ENCODE measurements around the gene GPR107. TPM values are rescaled to one million over a fixed set of nuclear protein-coding genes. Genes with fewer than 3 reads are reported as not detected.

GPR107 gene
- total RNA-seq, 2 experiments from 2014 or later = 10.4 to 24.3 TPM

DNA sequence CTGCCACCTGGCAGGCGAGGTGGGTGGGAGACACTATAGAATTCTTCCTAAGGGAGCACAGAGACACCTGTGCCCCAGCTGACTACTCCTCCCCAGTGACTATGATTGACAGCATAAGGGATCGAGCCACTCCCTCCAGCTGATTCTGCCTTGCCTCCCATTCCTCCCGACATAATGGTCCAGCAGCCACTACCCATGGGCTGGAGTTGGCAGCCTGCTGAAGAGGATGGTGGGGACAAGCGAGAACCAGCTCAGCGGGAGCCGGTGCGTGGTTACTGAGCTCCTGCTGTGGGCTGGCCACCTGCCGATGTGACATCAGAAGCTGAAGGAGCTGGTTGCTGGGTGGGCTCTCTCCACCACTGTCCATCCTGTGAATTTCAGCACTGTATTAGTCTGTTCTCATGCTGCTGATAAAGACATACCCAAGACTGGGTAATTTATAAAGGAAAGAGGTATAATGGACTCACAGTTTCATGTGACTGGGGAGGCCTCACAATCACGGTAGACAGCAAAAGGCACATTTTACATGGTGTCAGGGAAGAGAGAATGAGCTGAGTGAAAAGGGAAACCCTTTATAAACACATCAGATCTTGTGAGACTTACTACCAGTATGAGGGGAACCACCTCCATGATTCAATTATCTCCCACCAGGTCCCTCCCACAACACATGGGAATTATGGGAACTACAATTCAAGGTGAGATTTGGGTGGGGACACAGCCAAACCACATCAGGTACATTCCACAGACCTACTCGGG, 106.4 kb downstream of the GPR107 start:
- TF ChIP-seq, protein P1, sequence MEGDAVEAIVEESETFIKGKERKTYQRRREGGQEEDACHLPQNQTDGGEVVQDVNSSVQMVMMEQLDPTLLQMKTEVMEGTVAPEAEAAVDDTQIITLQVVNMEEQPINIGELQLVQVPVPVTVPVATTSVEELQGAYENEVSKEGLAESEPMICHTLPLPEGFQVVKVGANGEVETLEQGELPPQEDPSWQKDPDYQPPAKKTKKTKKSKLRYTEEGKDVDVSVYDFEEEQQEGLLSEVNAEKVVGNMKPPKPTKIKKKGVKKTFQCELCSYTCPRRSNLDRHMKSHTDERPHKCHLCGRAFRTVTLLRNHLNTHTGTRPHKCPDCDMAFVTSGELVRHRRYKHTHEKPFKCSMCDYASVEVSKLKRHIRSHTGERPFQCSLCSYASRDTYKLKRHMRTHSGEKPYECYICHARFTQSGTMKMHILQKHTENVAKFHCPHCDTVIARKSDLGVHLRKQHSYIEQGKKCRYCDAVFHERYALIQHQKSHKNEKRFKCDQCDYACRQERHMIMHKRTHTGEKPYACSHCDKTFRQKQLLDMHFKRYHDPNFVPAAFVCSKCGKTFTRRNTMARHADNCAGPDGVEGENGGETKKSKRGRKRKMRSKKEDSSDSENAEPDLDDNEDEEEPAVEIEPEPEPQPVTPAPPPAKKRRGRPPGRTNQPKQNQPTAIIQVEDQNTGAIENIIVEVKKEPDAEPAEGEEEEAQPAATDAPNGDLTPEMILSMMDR (conservative IDR thresholded peaks at IDR 0.05; ENCODE audit: low read length) = no peak
- no peak for TF ChIP-seq EZH2phosphoT487 (IDR thresholded peaks at IDR 0.05; ENCODE audit: borderline replicate concordance, low read depth, low read length)
- ChIA-PET CTCF (ENCODE audit: unreplicated experiment) (no interaction called here), POLR2A (no interaction called here)
- intact Hi-C loops (cut with micrococcal nuclease; ENCODE audit: unreplicated experiment) = no loop called here
- Histone ChIP-seq H2AFZ (ENCODE audit: low read length) (no peak overlapping the region), H3K4me1 (ENCODE audit: insufficient read depth, low read length, poor library complexity, severe bottlenecking) (no peaks in the 10 kb centered on the region), H3K4me2 (ENCODE audit: low read length) (no peak overlapping the region), H4K20me1 (ENCODE audit: insufficient read depth, low read length) (no peaks in the 10 kb centered on the region), H3K9me2 (ENCODE audit: insufficient read depth, low read length) (no peaks in the 10 kb centered on the region), H3K36me3 (ENCODE audit: insufficient read depth, low read length) (no peaks in the 10 kb centered on the region), H3K9me3 (ENCODE audit: low read length) (no peaks in the 10 kb centered on the region), H3K27ac (ENCODE audit: low read depth, low read length, poor library complexity, severe bottlenecking) (no peak overlapping the region), H3K4me3 (ENCODE audit: low read depth, low read length, poor library complexity, severe bottlenecking) (no peak overlapping the region), H3K79me2 (ENCODE audit: insufficient read depth, low read depth, low read length) (no peaks in the 10 kb centered on the region)
- DNase-seq (ENCODE audit: low spot score) = no peak
- BruUV-seq (replicated peaks) = no TSS peak

DNA sequence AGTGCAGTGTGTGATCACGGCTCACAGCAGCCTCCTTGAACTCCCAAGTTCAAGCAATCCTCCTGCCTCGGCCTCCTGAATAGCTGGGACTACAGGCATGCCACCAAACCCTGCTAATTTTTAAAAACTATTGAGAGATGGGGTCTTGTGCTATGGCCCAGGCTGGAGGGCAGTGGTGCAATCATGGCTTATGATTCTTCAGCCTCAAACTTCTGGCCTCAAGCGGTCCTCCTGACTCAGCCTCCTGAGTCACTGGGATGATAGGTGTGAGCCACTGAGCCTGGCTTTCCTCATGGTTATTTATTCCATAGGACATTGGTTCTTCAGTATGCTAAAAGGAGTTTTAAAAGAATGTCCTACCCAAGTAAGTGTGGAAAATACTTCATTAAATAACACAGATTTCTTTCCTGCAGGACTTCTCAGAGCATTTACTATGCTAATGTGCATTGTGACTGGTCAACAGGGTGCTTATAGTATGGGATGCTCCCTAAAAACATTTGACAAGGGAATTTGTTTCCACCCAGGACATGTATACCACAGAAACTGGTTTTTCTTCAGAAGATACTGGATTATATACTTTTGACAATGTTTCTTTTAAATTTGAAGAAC, 107.3 kb downstream of the GPR107 start:
- intact Hi-C loops (cut with micrococcal nuclease; ENCODE audit: unreplicated experiment) = no loop called here

More for the DNA sequence above, 107.3 kb downstream of the GPR107 start:
- DNase-seq (ENCODE audit: low spot score) = no peak
- ChIA-PET POLR2A (no interaction called here), CTCF (ENCODE audit: unreplicated experiment) (no interaction called here)
- TF ChIP-seq, protein P1 (conservative IDR thresholded peaks at IDR 0.05; ENCODE audit: low read length) = no peak
- no peak for TF ChIP-seq EZH2phosphoT487 (IDR thresholded peaks at IDR 0.05; ENCODE audit: borderline replicate concordance, low read depth, low read length)
- Histone ChIP-seq H3K9me3 (ENCODE audit: low read length) (no peaks in the 10 kb centered on the region), H4K20me1 (ENCODE audit: insufficient read depth, low read length) (no peaks in the 10 kb centered on the region), H3K79me2 (ENCODE audit: insufficient read depth, low read depth, low read length) (no peaks in the 10 kb centered on the region), H3K9me2 (ENCODE audit: insufficient read depth, low read length) (no peaks in the 10 kb centered on the region), H3K4me2 (ENCODE audit: low read length) (no peak overlapping the region), H2AFZ (ENCODE audit: low read length) (no peak overlapping the region), H3K4me1 (ENCODE audit: insufficient read depth, low read length, poor library complexity, severe bottlenecking) (no peaks in the 10 kb centered on the region), H3K4me3 (ENCODE audit: low read depth, low read length, poor library complexity, severe bottlenecking) (no peak overlapping the region), H3K36me3 (ENCODE audit: insufficient read depth, low read length) (no peaks in the 10 kb centered on the region), H3K27ac (ENCODE audit: low read depth, low read length, poor library complexity, severe bottlenecking) (no peak overlapping the region)
- no TSS peak for BruUV-seq (replicated peaks)
